ENCODE results near the gene MVD. TPM values are rescaled to one million over a fixed set of nuclear protein-coding genes. Genes with fewer than 3 reads are reported as not detected.

The MVD gene
- total RNA-seq, 4 donors from 2014 or later, result 27.0 to 32.4 (median 29.3) TPM

DNA sequence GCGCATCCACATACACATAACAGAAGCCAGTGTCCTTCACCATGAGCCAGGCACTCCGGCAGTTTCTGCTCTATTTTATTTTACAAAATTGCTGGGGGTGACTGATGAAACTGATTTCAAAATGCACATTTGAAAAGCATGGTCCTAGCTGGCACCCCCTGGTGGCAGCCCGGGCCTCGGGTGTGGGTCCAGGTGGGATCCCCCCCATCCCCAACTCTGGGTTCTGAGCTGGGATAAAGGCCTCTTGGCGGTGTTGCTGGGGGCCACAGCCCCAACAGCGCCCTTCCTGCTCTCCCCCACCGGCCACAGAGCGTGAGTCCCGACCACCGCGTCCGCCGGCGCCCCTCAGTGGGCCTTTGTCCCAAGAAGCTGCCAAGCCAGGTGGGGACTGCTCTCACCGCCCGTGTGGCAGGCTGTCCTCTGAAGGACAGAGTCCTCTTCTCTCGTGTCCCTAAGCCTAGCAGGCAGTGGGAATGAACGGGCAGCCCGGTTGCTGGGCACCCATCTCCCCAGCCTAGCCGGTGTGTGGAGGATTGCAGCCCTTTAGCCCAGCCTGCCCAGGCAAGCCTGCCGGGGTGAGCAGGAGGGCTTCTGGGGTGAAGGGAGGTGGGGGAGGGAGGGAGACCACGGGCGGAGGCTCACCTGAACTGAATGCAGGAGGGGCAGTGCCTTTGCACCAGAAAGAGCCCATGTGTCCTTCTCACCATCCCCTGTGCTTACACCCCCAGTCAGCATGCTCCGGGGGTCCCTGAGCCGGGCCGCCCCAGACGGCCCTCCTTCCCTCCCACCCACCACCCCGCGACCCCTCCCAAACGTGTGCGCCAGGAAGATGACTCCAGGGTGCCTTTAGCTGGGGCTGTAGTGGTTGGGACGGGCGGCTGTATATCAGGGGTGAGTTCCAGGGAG lies 22.5 kb upstream of the MVD start:
- H3K9me3 ChIP-seq, result no peaks in the 10 kb centered on the region
- H3K27ac ChIP-seq (replicated peaks in 1 of 4), result no peak overlapping the region
- no peak for TF ChIP-seq EP300 (IDR thresholded peaks at IDR 0.05)
- TF ChIP-seq, protein P1, sequence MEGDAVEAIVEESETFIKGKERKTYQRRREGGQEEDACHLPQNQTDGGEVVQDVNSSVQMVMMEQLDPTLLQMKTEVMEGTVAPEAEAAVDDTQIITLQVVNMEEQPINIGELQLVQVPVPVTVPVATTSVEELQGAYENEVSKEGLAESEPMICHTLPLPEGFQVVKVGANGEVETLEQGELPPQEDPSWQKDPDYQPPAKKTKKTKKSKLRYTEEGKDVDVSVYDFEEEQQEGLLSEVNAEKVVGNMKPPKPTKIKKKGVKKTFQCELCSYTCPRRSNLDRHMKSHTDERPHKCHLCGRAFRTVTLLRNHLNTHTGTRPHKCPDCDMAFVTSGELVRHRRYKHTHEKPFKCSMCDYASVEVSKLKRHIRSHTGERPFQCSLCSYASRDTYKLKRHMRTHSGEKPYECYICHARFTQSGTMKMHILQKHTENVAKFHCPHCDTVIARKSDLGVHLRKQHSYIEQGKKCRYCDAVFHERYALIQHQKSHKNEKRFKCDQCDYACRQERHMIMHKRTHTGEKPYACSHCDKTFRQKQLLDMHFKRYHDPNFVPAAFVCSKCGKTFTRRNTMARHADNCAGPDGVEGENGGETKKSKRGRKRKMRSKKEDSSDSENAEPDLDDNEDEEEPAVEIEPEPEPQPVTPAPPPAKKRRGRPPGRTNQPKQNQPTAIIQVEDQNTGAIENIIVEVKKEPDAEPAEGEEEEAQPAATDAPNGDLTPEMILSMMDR (IDR thresholded peaks at IDR 0.05), result peak in 2 of 3 experiments; percentile 13 to 40
- TF ChIP-seq POLR2A (IDR thresholded peaks at IDR 0.05; ENCODE audit: low read depth), result no peak
- H3K4me1 ChIP-seq, result peaks cover 29 to 31% (median 30%) of the 10 kb centered on the region in 4 donors
- intact Hi-C loops (cut with DNase I), result no loop called here
- no peaks in the 10 kb centered on the region for H3K36me3 ChIP-seq
- peaks cover 0 to 97% (median 69%) of the 10 kb centered on the region in 4 donors for H3K27me3 ChIP-seq
- no peak for DNase-seq (ENCODE audit: extremely low spot score)
- H3K4me3 ChIP-seq, result peak overlapping the region; percentile 51 to 65 (median 52)
- 14% methylated on average over 8 of the region's 33 CpGs for WGBS

DNA sequence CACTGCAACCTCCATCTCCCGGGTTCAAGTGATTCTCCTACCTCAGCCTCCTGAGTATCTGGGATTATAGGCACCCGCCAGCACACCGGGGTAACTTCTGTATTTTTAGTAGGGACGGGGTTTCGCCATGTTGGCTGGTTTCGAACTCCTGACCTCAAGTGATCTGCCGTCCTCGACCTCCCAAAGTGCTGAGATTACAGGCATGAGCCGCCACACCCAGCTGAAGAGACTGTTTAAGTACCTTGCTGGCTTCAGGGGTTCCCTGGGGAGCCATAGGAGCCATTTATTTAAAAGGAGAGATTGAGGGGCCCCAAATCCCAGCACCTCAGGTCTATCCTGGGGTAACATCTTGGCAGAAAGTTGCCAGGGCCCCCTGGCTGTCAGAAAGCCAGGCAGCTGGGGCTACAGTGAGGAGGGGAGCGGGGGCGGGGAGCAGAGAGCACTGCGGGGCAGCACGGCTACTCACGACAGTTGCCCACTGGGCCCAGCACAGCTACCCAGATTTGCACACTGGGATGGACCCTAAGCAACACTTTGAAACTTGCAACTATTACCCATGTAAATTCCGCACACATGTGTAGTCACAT lies 21.8 kb upstream of the MVD start:
- intact Hi-C loops (cut with DNase I), result no loop called here
- Histone ChIP-seq H3K27me3 (peaks cover 0 to 96% (median 65%) of the 10 kb centered on the region in 4 donors), H3K4me3 (no peak overlapping the region), H3K27ac (replicated peaks in 1 of 4) (no peak overlapping the region), H3K4me1 (peaks cover 29 to 31% (median 30%) of the 10 kb centered on the region in 4 donors), H3K9me3 (no peaks in the 10 kb centered on the region), H3K36me3 (no peaks in the 10 kb centered on the region)
- 51% methylated on average over 15 of the region's 15 CpGs for WGBS
- TF ChIP-seq POLR2A (IDR thresholded peaks at IDR 0.05; ENCODE audit: low read depth), result no peak
- TF ChIP-seq EP300 (IDR thresholded peaks at IDR 0.05), result no peak
- TF ChIP-seq, protein P1 (IDR thresholded peaks at IDR 0.05), result no peak
- no peak for TF ChIP-seq POLR2AphosphoS5 (IDR thresholded peaks at IDR 0.05)
- no peak for DNase-seq (ENCODE audit: extremely low spot score)

DNA sequence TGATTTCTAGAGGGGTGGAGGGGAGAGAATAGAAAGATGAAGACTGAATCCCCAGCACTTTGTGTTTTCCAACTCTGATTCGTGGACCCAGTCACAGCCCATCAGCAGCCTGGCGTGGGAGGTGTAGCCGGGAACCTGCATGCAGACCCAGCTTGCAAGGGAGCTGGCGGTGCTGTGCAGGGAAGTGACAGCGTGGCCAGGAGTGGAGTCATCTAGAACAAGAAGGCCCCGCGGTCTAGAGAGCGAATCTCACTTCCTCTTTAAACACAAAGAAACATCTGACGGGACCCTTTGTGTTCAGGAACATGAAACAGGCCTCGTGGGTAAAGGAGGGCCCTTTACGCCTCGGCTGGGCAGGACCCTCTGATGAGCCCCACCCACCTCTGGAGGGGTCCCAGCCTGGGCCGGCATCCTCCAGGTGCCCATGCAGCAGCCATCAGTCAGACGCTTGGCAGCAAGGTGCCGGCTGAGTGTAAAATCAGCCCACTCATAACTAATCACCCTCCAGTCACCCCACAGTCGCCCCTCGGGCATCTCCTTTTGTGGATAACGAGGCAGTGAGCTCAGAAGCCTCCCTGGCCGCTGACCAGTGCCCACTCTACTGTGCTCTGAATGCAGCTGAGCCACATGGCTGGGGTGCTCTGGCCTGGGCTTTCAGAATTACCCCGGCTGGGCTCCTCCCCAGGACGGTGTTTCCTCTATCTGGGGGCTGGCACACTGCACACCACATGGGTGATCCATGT lies 19.0 kb upstream of the MVD start:
- intact Hi-C loops (cut with DNase I), result no loop called here
- H3K9me3 ChIP-seq, result no peaks in the 10 kb centered on the region
- 32% methylated on average over 13 of the region's 21 CpGs for WGBS
- peak overlapping the region in 3 of 4 donors; percentile 46 to 63 (median 55) for H3K27ac ChIP-seq (replicated peaks in 1 of 4)
- H3K4me3 ChIP-seq, result no peak overlapping the region
- peaks cover 0 to 85% (median 53%) of the 10 kb centered on the region in 4 donors for H3K27me3 ChIP-seq
- no peaks in the 10 kb centered on the region for H3K36me3 ChIP-seq
- H3K4me1 ChIP-seq, result peaks cover 19 to 33% (median 28%) of the 10 kb centered on the region in 4 donors
- TF ChIP-seq POLR2A (IDR thresholded peaks at IDR 0.05; ENCODE audit: low read depth) (no peak), POLR2AphosphoS5 (IDR thresholded peaks at IDR 0.05) (no peak), EP300 (IDR thresholded peaks at IDR 0.05) (no peak)
- TF ChIP-seq, protein P1 (IDR thresholded peaks at IDR 0.05), result no peak
- no peak for DNase-seq (ENCODE audit: extremely low spot score)

DNA sequence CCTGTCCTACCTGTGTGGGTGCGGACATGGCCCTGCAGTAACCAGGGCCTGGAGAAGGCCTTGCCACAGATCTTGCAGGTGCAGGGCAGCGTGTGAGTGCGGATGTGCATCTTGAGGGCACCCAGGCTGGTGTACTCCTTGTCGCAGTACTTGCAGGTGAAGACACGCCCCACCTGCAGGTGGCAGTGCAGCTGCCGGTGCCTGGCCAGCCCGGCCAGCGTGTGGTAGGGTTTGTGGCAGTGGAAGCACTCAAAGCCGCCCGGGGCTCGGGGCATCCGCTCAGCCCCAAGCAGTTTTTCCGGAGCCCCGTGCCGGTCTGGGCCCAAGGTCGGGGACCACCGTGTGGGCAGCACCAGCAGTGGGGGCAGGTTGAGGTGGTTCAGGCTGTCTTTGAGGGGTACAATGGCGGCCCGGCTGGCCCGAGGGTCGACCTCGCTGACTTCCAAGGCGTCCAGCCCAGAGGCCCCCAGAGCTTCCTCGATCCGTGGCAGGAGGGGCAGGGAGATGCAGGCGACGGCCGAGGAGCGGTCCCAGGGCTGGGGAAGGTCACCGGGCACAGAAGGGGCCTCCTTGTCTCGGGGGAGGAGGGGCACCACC lies 18.3 kb upstream of the MVD start:
- H3K27ac ChIP-seq (replicated peaks in 1 of 4), result no peak overlapping the region
- H3K36me3 ChIP-seq, result no peaks in the 10 kb centered on the region
- H3K27me3 ChIP-seq, result peaks cover 0 to 78% (median 46%) of the 10 kb centered on the region in 4 donors
- intact Hi-C loops (cut with DNase I), result no loop called here
- H3K4me3 ChIP-seq, result no peak overlapping the region
- peaks cover 12 to 26% (median 21%) of the 10 kb centered on the region in 4 donors for H3K4me1 ChIP-seq
- WGBS, result 48% methylated on average over 17 of the region's 31 CpGs
- no peaks in the 10 kb centered on the region for H3K9me3 ChIP-seq
- no peak for DNase-seq (ENCODE audit: extremely low spot score)
- TF ChIP-seq EP300 (IDR thresholded peaks at IDR 0.05), result no peak
- TF ChIP-seq, protein P1 (IDR thresholded peaks at IDR 0.05), result no peak
- no peak for TF ChIP-seq POLR2AphosphoS5 (IDR thresholded peaks at IDR 0.05)
- no peak for TF ChIP-seq POLR2A (IDR thresholded peaks at IDR 0.05; ENCODE audit: low read depth)
